Stimulated activated CD4-positive, alpha-beta T cell treated with anti-CD3 and anti-CD28 coated beads, TNF-alpha, amount 100 ng/mL, for 1 hour (primary cell): Measurements from ENCODE around the gene PLCB4.

ENCODE experiments used
- DNase-seq, 3 donors: peaks; one replicate each; pipeline ENCODE4 v3.0.0-alpha.2; 2020; ENCODE audit warnings: low read depth in 3 of 3, low spot score in 1 of 3

PLCB4 gene

GRCh38 chr20:9166153-9166780 lies 97.4 kb downstream of the PLCB4 start:
- DNase-seq, result no peak

DNA sequence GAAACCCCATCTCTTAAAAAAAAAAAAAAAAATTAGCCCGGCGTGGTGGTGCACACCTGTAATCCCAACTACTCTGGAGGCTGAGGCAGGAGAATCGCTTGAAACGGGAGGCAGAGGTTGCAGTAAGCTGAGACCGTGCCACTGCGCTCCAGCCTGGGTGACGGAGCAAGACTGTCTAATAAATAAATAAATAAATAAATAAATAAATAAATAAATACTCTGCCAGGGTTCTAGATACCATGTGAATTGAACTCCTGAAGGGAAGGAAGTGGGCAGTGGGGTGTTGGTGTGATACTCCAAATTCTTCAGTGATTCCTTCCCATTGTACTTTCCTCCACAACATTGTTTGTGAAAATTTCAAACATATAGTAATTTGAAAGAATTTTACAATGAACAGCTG lies 100.5 kb downstream of the PLCB4 start:
- no peak for DNase-seq

DNA sequence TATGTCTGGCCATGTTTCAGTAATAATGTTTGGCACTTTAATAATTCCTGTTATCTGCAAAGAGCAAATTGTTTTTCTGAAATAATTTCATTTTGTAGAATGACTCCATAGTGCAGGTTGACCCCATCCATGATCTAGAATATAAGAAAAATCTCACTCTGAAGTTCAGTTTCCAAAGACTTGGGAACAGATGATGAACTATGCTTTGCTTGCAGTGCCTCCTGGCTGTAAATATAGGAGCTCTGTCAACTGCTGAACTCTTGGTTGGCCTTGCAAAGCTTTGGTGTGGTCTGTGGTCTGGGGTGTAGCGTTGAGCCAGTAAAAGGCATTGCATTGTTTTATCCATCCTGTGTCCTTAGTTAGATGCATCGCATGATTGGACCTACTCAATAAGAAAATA lies 104.0 kb downstream of the PLCB4 start:
- no peak for DNase-seq

- no peak for DNase-seq
Measured at GRCh38 chr20:9177278-9177677, 108.4 kb downstream of the PLCB4 start.

DNA sequence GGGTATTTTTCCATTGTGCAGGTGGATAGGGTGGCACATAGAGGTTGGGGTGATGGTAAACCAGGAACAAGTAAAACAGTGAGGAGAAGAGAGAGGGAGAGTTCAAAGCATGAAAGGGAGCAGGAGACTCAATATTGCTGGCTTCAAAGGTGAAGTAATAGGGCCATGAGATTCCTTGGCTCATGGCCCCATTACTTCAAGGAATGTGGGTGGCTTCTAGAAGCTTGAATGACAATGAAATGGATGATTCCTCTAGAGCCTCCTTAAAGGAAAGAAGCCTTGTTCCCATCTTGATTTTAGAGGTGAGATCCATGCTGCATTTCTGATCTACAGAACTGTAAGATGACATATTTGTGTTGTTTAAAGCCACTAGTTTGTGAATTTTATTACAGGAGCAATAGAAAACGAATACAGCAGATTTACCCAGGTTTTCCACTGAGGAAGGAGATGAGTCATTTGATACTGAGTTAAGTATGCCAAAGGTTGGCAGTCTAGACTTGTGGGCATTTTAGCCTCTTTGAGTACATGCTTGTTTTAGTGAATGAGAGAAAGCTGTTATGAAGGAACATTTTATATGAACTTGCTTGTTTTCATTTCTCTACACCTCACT lies 110.4 kb downstream of the PLCB4 start:
- no peak for DNase-seq

GRCh38 chr20:9179867-9180266 lies 111.0 kb downstream of the PLCB4 start:
- DNase-seq, result no peak

DNA sequence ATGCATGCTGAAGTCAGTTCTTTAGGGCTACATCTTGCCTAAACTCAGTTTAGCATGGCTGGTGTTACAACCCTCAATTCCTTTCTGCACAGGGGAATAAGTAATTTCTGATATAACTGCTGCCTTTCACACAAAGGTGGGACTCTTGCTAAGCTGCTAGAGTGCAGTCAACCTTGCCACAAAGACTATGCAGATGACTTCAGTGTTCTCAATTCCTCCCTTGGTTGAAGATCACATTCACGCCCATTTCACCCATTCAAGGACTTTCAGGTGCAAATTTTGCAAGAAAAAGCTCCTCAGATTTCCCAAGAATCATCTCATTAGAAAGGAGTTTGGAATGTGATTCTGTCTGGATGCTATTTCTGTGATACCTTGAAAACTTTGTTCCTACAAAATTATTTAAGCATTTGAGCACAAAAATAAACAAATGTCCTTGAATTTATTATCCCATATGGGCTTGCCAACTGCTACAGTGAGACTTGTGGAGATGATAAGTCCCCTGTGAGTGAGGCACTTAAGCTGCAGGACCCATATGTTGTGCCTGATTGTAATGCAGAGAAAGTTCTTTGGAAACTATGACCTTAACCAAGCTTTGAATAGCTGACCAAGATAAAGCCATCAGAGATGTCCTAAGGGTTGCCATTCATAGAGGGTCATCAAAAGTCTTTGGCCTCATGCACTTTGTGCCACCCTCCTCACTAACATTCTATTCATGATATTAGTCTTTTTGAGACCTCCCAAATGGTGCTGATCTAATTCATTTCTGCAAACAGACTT lies 111.8 kb downstream of the PLCB4 start:
- DNase-seq, result no peak

GRCh38 chr20:9185511-9185910 lies 116.6 kb downstream of the PLCB4 start:
- DNase-seq, result no peak

DNA sequence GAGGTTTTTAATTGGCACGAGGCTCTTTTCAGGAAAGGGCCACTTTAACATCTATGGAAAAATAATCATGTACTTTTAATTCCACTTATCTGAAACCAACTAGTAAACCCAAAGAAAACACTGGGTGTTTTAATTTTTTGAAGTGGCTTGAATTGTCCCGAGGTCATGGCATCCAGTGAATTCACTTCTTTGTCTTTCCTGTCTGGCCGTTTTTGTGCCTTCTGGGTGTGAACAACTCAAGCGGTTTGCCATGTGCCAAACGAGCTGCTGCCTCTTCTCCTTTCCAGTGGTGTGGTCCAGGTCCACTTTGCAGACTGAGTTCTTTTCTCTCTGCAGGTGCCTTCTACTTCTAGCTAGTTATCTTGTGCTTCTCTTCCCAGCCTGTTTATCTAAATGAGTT lies 117.5 kb downstream of the PLCB4 start:
- DNase-seq, result no peak

DNA sequence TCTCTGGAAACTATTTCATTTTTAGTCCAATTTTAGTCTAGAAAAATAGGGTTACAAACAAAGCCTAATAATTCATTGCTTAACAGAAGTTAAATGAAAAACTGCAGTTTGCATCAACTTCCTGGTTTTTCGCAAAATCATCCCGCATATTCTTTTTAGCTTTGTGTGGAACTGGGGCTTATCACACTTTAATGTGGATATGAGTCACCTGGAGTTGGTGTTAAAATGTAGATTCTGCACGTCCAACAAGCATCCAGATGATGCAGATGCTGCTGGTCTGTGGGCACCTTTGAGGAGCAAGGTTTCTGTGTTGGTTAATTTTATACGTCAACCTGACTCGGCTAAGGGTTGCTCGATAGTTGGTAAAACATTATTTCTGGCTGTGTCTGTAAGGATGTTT lies 126.1 kb downstream of the PLCB4 start:
- DNase-seq, result no peak

DNA sequence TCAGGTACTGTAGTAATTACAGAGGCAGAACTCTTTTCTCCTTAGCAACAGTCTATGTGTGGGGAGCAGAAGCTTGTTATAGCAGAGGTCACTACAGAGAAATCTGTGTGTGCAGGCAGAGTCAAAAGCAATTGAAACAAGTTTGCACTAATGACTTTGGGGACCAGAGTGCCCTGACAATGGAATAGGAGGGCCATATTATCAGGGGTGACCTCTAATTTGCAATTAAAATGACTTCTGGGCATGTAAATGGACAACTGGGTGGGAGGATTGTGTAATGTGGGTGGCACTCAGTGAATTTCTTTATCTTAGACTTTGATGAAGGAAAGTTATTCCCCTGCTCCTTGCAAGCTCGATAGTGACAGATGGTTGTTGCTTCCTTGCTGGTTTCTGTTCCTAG lies 127.2 kb downstream of the PLCB4 start:
- DNase-seq, result no peak

GRCh38 chr20:9198460-9198859 lies 129.6 kb downstream of the PLCB4 start:
- DNase-seq, result no peak

- no peak for DNase-seq
Measured at GRCh38 chr20:9200196-9200595, 131.3 kb downstream of the PLCB4 start.

- no peak for DNase-seq
Measured at GRCh38 chr20:9200620-9201019, 131.7 kb downstream of the PLCB4 start.

- DNase-seq, result no peak
Measured at GRCh38 chr20:9202420-9203080, 133.7 kb downstream of the PLCB4 start.

GRCh38 chr20:9203081-9203447 lies 134.2 kb downstream of the PLCB4 start:
- DNase-seq, result no peak

DNA sequence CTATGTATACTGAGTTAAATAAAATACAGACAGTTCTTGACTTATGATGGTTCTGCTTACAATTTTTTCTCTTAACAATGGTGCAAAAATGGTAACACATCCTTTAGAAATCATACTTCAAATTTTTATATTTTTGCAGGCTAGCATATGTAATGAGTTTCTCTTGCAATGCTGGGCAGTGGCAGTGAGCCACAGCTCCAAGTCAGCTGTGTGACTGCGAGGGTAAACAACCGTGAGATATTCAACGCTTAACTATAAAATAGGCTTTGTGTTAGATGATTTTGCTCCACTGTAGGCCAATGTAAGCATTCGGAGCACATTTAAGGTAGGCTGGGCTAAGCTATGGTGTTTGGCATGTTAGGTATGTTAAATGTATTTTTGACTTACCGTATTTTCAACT lies 136.1 kb downstream of the PLCB4 start:
- no peak for DNase-seq

DNA sequence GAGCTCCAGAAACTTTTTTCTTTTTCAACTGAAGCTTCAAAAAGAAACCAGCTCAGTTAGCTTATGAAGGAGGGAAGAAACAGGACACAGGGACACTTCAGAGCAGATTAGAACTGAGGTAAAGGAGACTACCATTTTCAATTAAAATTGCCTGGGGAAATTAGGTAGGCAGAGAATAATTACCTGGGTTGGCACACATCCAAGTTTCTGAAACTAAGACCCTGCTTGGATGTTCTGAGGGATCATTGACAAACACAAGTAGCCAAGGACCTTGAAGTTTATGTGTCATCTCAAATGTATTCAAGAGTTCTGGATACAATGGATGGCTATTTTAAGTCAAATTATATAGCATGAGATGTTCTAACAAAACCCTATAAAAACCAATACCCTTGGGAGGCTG lies 137.6 kb downstream of the PLCB4 start:
- no peak for DNase-seq

GRCh38 chr20:9207253-9207652 lies 138.4 kb downstream of the PLCB4 start:
- DNase-seq, result no peak

- no peak for DNase-seq
Measured at GRCh38 chr20:9210356-9210755, 141.5 kb downstream of the PLCB4 start.

DNA sequence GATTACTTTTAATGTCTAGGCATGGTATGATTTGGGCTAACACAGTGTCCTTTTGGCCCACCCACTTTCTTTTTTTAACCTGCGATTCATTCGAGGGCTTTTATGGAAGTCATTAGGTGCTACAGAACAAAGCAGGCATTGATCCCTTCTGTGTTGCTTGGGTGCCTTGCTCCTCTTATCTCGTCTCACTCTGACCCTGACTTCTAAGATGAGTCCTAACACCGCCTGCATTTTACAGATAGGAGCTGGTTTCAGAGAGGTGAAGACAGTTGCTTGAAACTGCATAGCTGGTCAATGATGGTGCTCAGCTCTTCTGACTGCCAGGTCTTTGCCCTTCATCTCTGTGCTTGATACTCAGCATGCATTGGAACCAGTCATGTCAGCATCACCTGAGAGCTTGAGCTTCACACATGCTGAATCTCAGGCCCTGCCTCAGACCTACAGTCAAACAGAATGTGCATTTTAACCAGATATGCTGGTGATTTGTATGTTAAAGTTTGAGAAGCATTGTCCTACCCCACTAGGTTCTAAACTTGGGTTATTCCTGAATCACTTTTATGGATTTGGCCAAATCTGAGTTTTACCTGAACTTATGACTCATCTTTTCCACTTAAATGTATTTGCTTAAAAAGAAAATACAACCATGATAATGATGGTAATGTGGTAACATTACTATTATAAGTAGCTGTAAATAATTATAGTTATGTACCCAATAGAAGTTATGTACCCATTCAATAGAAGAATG lies 142.3 kb downstream of the PLCB4 start:
- no peak for DNase-seq
